Adrenal gland (tissue), 12 donors: ENCODE measurements around the gene CDS1. TPM values are rescaled to one million over a fixed set of nuclear protein-coding genes. Genes with fewer than 3 reads are reported as not detected.
"Not testable (repeated sequence)": the region's sequence is repeated elsewhere in the genome, so short reads cannot be mapped to it uniquely, and the experiment has no call there.

ENCODE experiments used
- DNase-seq, 7 donors: peaks; one replicate each; pipeline ENCODE4 v3.0.0-alpha.2; 2019 to 2020
- H3K27ac ChIP-seq, 5 donors: fragments of 200-600 bp; sonication (generic) in 4 of 5; 1 replicate in 3 of 5; 2 replicates in 2 of 5; pipeline versions ENCODE4 v1.5.1 to v1.8.0; 2016 to 2020; ENCODE audit warnings: mild to moderate bottlenecking in 1 of 5
- H3K27me3 ChIP-seq: fragments of 200-600 bp; 2 replicates; pipeline ENCODE4 v1.8.0; 2021
- H3K36me3 ChIP-seq, 2 donors: fragments of 200-600 bp; replicated peaks in 1 of 2; 1 replicate in 1 of 2; 2 replicates in 1 of 2; pipeline versions ENCODE4 v1.5.1 to v1.8.0; 2018 to 2022
- H3K4me1 ChIP-seq, 2 donors: fragments of 200-600 bp; replicated peaks in 1 of 2; 1 replicate in 1 of 2; 2 replicates in 1 of 2; pipeline versions ENCODE4 v1.5.1 to v1.8.0; 2018 to 2021
- H3K4me3 ChIP-seq, 4 donors: fragments of 200-600 bp; sonication (generic) in 3 of 4; one replicate each; pipeline ENCODE4 v1.5.1; 2016 to 2018
- H3K9me3 ChIP-seq, 3 donors: fragments of 200-600 bp; sonication (generic) in 1 of 3; replicated peaks in 1 of 3; 1 replicate in 2 of 3; 2 replicates in 1 of 3; pipeline versions ENCODE4 v1.5.1 to v1.8.0; 2016 to 2021
- CTCF ChIP-seq, 6 experiments: fragments of 450-650 bp in 4 of 6; fragments of 200-600 bp in 2 of 6; sonication (generic) in 1 of 6; IDR thresholded peaks; 1 replicate in 5 of 6; 2 replicates in 1 of 6; pipeline versions ENCODE4 v1.5.1 to v1.8.0; 2016 to 2021; ENCODE audit warnings: antibody characterized with exemption in 6 of 6, mild to moderate bottlenecking in 2 of 6, moderate library complexity in 1 of 6
- POLR2A ChIP-seq, 2 donors: fragments of 450-650 bp; IDR thresholded peaks; one replicate each; pipeline ENCODE4 v1.6.1; 2017; ENCODE audit warnings: antibody characterized with exemption in 2 of 2, mild to moderate bottlenecking in 2 of 2, moderate library complexity in 1 of 2
- WGBS, 4 donors: extraction: QIAGEN DNeasy Blood & Tissue Kit in 2 of 4; methylation state at CpG; one replicate each; pipeline versions ENCODE4 v1.1.5 to v1.1.7; 2013 to 2017; 5-methylcytosine and 5-hydroxymethylcytosine counted together
- intact Hi-C, 2 donors: fragments of 100-400 bp; cut with DNase I; formaldehyde crosslinking; loops; one replicate each; pipeline versions ENCODE4 v1.14.1 to v1.15.0; 2022 to 2023
- polyA plus RNA-seq, 3 donors: library from polyadenylated mRNA; stranded (reverse); fragments of 200-250 nt in 2 of 3; fragments of 350-450 nt in 1 of 3; fragmentation: Illumina TruSeq in 1 of 3; extraction: RNeasy Lipid Tissue Mini Kit (QIAGEN cat#74804) in 1 of 3; gene quantifications; one replicate each; pipeline ENCODE4 v1.2.3, GENCODE V29; 2013 to 2014
- total RNA-seq, 9 donors: library from RNA; depleted of rRNA in 4 of 9; stranded (reverse); fragments of >200 nt in 4 of 9; fragments of 120-200 nt in 1 of 9; fragmentation: NEBNext Ultra II Directional in 1 of 9; extraction: Animal tissue kit (Norgen Biotek cat#: 25700) in 1 of 9; gene quantifications; one replicate each; pipeline versions ENCODE4 v1.1.0 to v1.2.4, GENCODE V29; 2013 to 2023
- donor health status: healthy with polysubstance abuse.
- donor health status: Bipolar disorder and iron deficiency.
- donor health status: DM: yes; HTN: yes; CAD: no.
- donor health status: DM: no; HTN: no; CAD: no.
- donor health status: DM: no; HTN: no; CAD: no.
- donor health status: DM: yes; HTN: yes; CAD: no.

CDS1 gene
- total and polyA plus RNA-seq, 12 donors: 2.6 to 17.8 (median 9.0) TPM

GRCh38 chr4:84547211-84547610 lies 35.7 kb upstream of the CDS1 start:
- Histone ChIP-seq H3K36me3 (no peaks in the 10 kb centered on the region), H3K27me3 (no peaks in the 10 kb centered on the region), H3K9me3 (no peaks in the 10 kb centered on the region), H3K4me1 (no peaks in the 10 kb centered on the region), H3K27ac (no peak overlapping the region), H3K4me3 (no peak overlapping the region)
- DNase-seq: no peak
- TF ChIP-seq POLR2A (IDR thresholded peaks at IDR 0.05) (no peak), CTCF (IDR thresholded peaks at IDR 0.05) (no peak)
- WGBS, 4 donors: 80 to 89% (median 85%) methylated on average over 3 of the region's 3 CpGs
- intact Hi-C loops: no loop called here

- WGBS, 4 donors: 70 to 78% (median 72%) methylated on average over 6 of the region's 6 CpGs
- H3K4me3 ChIP-seq, H3K27ac ChIP-seq, intact Hi-C loops, DNase-seq, H3K9me3 ChIP-seq, H3K4me1 ChIP-seq, H3K36me3 ChIP-seq, H3K27me3 ChIP-seq: not testable (repeated sequence)
Observed at GRCh38 chr4:84549191-84549590, 33.7 kb upstream of the CDS1 start.

- Histone ChIP-seq H3K27me3 (no peaks in the 10 kb centered on the region), H3K9me3 (no peaks in the 10 kb centered on the region), H3K27ac (no peak overlapping the region), H3K4me3 (no peak overlapping the region), H3K36me3 (no peaks in the 10 kb centered on the region), H3K4me1 (no peaks in the 10 kb centered on the region)
- DNase-seq: no peak
- WGBS, 4 donors: 90 to 99% (median 95%) methylated on average over 5 of the region's 5 CpGs
- intact Hi-C loops: no loop called here
- TF ChIP-seq POLR2A (IDR thresholded peaks at IDR 0.05) (no peak), CTCF (IDR thresholded peaks at IDR 0.05) (no peak)
Observed at GRCh38 chr4:84562156-84562555, 20.8 kb upstream of the CDS1 start.

DNA sequence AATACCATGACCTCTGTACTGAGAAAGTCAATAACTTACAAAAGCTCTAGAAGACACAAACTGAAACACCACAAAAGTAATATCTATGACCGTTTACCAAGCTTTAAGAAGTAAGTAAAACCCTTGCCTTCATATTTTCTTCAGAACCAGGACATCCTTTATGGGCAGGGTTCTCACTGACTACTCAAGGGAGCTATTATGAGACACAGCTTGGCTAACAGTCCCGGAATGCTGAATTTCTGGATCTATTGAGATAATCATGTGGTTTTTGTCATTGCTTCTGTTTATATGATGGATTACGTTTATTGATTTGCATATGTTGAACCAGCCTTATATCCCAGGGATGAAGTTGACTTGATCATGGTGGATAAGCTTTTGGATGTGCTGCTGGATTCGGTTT lies 19.9 kb upstream of the CDS1 start:
- H3K36me3 ChIP-seq: no peaks in the 10 kb centered on the region
- WGBS, 4 donors: 77 to 81% (median 77%) methylated on average over 4 of the region's 4 CpGs
- H3K4me1 ChIP-seq: no peaks in the 10 kb centered on the region
- no peak for DNase-seq
- H3K27ac ChIP-seq: no peak overlapping the region
- intact Hi-C loops: no loop called here
- no peaks in the 10 kb centered on the region for H3K9me3 ChIP-seq
- no peaks in the 10 kb centered on the region for H3K27me3 ChIP-seq
- H3K4me3 ChIP-seq: no peak overlapping the region
- TF ChIP-seq CTCF (IDR thresholded peaks at IDR 0.05) (no peak), POLR2A (IDR thresholded peaks at IDR 0.05) (no peak)

DNA sequence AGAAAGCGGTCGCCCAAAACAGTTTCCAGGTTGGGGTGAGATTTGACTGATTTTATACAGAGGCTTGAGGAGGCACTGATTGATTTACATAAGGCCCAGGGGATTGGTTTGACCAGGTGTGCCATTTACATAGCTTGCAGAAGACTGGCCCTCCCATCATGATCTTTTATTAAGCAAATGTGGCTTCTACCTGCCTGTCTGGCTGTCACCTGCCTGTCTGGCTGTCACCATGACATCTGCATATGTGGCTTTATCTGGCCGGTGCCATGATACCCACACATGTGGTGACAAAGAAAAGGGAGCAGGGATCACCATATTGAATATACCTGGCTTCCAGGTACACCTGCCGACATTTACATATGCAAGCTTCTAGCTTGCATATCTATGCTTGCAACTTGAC lies 17.0 kb upstream of the CDS1 start:
- 87 to 93% (median 89%) methylated on average over 4 of the region's 4 CpGs for WGBS, 4 donors
- no peaks in the 10 kb centered on the region for H3K36me3 ChIP-seq

More for the DNA sequence above, 17.0 kb upstream of the CDS1 start:
- H3K9me3 ChIP-seq: no peaks in the 10 kb centered on the region
- H3K27me3 ChIP-seq: no peaks in the 10 kb centered on the region
- intact Hi-C loops: no loop called here
- no peak overlapping the region for H3K4me3 ChIP-seq
- H3K27ac ChIP-seq: no peak overlapping the region
- no peak for DNase-seq
- H3K4me1 ChIP-seq: no peaks in the 10 kb centered on the region
- TF ChIP-seq CTCF (IDR thresholded peaks at IDR 0.05) (no peak), POLR2A (IDR thresholded peaks at IDR 0.05) (no peak)
